ENCODE measurements around the gene SGCB.

The SGCB gene

DNA sequence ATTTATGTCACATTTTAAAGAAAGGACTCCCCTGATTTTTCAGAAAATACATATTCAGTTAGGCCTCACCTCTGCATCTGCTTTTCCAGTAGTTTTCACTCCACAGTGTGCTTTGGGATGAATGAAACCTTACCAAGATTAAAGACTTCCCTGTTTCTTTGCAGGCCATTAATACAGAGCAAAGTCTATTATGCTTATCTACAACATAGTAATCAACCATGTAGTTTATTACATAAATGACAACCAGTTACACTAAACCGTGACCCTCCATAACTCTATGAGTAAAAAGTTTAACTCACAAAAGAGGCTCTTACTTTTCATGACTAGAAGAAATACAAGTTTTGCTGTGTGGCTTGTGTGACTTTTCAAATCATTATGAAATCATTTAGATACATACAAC is 20.3 kb downstream of the SGCB start:
- Histone ChIP-seq H3K4me1 (ENCODE audit: control insufficient read depth, insufficient read depth, low read length) (peaks cover 6% of the 10 kb centered on the region), H3K36me3 (ENCODE audit: insufficient read depth, low read length) (peaks cover 19% of the 10 kb centered on the region), H3K4me3 (ENCODE audit: low read length) (no peak overlapping the region), H3K9ac (ENCODE audit: low read depth, low read length) (no peak overlapping the region), H3K27me3 (ENCODE audit: control insufficient read depth, insufficient read depth, low read length) (no peaks in the 10 kb centered on the region), H3K9me3 (replicated peaks; ENCODE audit: low read length) (no peaks in the 10 kb centered on the region), H3K4me2 (ENCODE audit: low read length) (no peak overlapping the region)

DNA sequence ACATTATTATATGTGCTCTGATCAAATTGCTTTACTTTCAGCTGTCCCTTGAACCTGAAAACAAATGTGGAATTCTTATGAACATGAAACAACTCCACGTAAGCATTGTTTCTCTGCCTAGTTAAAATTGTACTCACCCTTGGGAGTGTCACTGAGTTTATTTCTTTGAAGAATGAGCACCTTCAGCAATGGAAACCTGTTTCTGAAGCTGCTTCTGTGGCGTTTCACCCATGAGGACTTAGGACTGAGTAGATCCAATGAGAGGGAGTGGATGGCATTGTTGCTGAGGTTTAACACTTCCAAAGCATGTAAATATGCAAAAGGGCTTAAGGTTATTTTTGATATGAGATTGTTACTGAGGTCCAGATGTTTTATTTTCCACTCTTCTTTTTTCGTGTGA is 21.1 kb downstream of the SGCB start:
- H3K9ac ChIP-seq (ENCODE audit: low read depth, low read length), result no peak overlapping the region
- peaks cover 10% of the 10 kb centered on the region for H3K36me3 ChIP-seq (ENCODE audit: insufficient read depth, low read length)
- H3K27me3 ChIP-seq (ENCODE audit: control insufficient read depth, insufficient read depth, low read length), result no peaks in the 10 kb centered on the region
- peaks cover 6% of the 10 kb centered on the region for H3K4me1 ChIP-seq (ENCODE audit: control insufficient read depth, insufficient read depth, low read length)
- no peak overlapping the region for H3K4me2 ChIP-seq (ENCODE audit: low read length)
- no peak overlapping the region for H3K4me3 ChIP-seq (ENCODE audit: low read length)
- H3K9me3 ChIP-seq (replicated peaks; ENCODE audit: low read length), result no peaks in the 10 kb centered on the region

DNA sequence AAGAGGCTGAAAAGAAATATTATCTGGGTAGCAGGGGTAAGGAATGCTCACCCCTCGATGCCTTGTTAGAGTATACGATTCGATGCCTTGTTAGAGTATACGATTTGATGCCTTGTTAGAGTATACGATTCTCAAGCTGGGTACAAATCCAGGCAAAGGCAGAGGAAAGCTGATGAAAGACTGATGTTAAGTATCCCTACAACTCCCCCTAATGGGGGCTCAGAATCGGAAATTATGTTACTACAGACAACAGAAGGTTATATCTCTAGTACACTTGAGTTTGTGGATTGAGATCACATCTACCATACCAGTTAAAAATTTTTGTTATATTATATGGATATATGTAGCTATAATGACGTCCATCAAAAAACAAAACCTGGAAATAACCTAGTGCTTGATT is 22.7 kb downstream of the SGCB start:
- Histone ChIP-seq H3K9ac (ENCODE audit: low read depth, low read length) (no peak overlapping the region), H3K27me3 (ENCODE audit: control insufficient read depth, insufficient read depth, low read length) (no peaks in the 10 kb centered on the region), H3K4me3 (ENCODE audit: low read length) (no peak overlapping the region), H3K4me2 (ENCODE audit: low read length) (no peak overlapping the region), H3K4me1 (ENCODE audit: control insufficient read depth, insufficient read depth, low read length) (peaks cover 5% of the 10 kb centered on the region), H3K36me3 (ENCODE audit: insufficient read depth, low read length) (peaks cover 16% of the 10 kb centered on the region), H3K9me3 (replicated peaks; ENCODE audit: low read length) (no peaks in the 10 kb centered on the region)

DNA sequence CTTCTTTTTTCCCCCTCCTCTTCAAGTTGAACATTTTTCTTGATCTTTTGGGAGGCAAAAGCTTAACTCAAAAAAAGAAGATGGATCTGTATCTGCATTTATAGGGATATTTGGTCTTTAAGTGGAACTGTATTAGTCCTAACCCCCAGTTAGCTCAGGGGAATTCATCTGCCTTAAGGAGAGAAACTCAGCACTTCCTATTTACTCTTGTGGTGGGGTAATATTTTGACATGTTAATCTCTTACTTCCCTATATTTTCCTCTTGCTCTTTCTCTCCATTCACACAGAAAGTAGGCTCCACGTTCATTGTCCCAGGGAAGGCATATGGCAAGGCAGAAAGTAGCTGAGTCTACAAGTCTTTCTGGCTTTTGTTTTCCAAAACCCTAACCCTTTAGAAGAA is 23.2 kb downstream of the SGCB start:
- H3K36me3 ChIP-seq (ENCODE audit: insufficient read depth, low read length), result peaks cover 18% of the 10 kb centered on the region
- no peak overlapping the region for H3K4me3 ChIP-seq (ENCODE audit: low read length)
- no peaks in the 10 kb centered on the region for H3K27me3 ChIP-seq (ENCODE audit: control insufficient read depth, insufficient read depth, low read length)
- H3K4me1 ChIP-seq (ENCODE audit: control insufficient read depth, insufficient read depth, low read length), result no peaks in the 10 kb centered on the region
- H3K4me2 ChIP-seq (ENCODE audit: low read length), result no peak overlapping the region
- no peaks in the 10 kb centered on the region for H3K9me3 ChIP-seq (replicated peaks; ENCODE audit: low read length)
- no peak overlapping the region for H3K9ac ChIP-seq (ENCODE audit: low read depth, low read length)

DNA sequence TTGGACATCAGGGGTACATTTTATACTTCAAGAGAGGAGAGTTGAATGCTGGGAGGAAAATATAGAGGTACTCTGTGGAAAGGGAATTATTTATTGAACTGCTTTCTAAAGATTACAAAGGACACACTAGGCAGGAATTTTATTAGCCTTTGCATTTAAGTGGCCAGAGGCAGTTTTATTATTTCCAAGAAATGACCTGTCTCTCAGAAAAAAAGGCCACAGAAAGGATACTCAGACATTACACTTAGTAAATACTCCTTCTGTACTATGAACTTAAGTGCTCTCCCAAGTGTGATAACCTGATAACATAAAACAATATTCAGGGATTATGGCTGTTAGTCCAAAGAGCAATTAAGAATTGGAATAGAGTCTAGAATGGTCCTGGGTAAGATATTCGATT is 25.4 kb downstream of the SGCB start:
- H3K4me1 ChIP-seq (ENCODE audit: control insufficient read depth, insufficient read depth, low read length), result no peaks in the 10 kb centered on the region
- peaks cover 18% of the 10 kb centered on the region for H3K36me3 ChIP-seq (ENCODE audit: insufficient read depth, low read length)
- H3K4me3 ChIP-seq (ENCODE audit: low read length), result no peak overlapping the region
- H3K9me3 ChIP-seq (replicated peaks; ENCODE audit: low read length), result no peaks in the 10 kb centered on the region
- H3K27me3 ChIP-seq (ENCODE audit: control insufficient read depth, insufficient read depth, low read length), result no peaks in the 10 kb centered on the region
- H3K9ac ChIP-seq (ENCODE audit: low read depth, low read length), result no peak overlapping the region
- H3K4me2 ChIP-seq (ENCODE audit: low read length), result no peak overlapping the region

DNA sequence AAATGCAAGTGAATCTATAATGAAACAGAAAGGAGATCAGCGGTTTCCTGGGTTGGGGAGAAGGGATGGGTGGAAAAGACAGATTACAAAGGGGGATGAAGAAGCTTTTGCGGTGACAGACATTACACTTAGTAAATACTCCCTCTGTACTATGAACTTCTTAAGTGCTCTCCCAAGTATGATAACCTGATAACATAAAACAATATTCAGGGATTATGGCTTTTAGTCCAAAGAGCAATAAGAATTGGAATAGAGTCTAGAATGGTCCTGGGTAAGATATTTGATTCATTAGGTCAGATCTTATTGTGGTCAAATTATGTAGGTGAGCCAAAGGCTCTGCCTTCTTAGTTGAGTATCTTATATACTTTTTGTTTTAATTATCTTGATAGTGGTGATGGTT is 27.1 kb downstream of the SGCB start:
- H3K9ac ChIP-seq (ENCODE audit: low read depth, low read length), result no peak overlapping the region
- H3K4me1 ChIP-seq (ENCODE audit: control insufficient read depth, insufficient read depth, low read length), result no peaks in the 10 kb centered on the region
- no peak overlapping the region for H3K4me3 ChIP-seq (ENCODE audit: low read length)
- no peaks in the 10 kb centered on the region for H3K27me3 ChIP-seq (ENCODE audit: control insufficient read depth, insufficient read depth, low read length)
- H3K4me2 ChIP-seq (ENCODE audit: low read length), result no peak overlapping the region
- peaks cover 18% of the 10 kb centered on the region for H3K36me3 ChIP-seq (ENCODE audit: insufficient read depth, low read length)
- no peaks in the 10 kb centered on the region for H3K9me3 ChIP-seq (replicated peaks; ENCODE audit: low read length)

DNA sequence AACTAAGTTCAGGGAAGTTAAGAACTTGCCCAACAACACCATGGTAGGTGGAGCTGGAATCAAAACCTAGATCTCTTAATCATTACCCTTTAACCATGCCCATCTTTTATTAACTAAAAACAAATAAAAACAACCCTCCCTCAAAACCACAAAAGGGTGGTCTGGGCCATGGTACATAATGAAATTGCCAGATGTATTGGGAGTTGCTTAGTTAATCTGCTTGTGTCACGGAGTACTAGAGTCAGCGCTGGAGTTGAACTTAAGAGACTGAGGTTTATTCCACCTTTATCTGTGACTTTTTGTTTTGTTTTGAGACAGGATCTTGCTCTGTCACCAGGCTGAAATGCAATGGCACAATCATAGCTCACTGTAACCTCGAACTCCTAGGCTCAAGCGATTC is 31.2 kb downstream of the SGCB start:
- Histone ChIP-seq H3K27me3 (ENCODE audit: control insufficient read depth, insufficient read depth, low read length) (no peaks in the 10 kb centered on the region), H3K4me1 (ENCODE audit: control insufficient read depth, insufficient read depth, low read length) (no peaks in the 10 kb centered on the region), H3K9me3 (replicated peaks; ENCODE audit: low read length) (no peaks in the 10 kb centered on the region), H3K4me2 (ENCODE audit: low read length) (no peak overlapping the region), H3K9ac (ENCODE audit: low read depth, low read length) (no peak overlapping the region), H3K36me3 (ENCODE audit: insufficient read depth, low read length) (peaks cover 10% of the 10 kb centered on the region), H3K4me3 (ENCODE audit: low read length) (no peak overlapping the region)

DNA sequence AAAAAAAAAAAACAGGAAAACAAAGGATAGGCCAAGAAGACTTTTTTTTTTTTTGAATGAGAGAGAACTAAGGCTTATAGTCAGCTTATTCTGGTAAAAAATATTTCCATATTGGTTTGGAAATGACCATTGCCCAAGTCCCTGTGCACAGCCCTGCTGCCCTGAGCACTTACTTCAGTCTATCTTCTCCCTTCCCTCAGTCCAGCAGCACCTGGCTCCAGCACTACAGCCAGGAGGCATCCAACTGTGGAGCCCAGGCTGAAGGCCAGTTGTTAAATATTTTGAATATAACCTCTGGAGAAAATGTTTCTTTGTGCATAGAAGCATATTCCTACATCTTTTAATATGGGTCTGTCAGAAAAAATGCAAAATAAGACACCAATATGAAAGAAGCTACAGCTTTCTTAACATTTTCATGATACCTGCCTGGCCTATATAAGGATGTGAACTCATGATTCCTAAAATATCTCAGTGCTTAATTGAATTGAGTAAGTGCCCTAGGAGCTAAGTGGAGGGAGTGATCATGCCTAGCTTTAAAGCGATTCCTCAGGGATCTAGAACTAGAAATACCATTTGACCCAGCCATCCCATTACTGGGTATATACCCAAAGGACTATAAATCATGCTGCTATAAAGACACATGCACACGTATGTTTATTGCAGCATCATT is 32.4 kb downstream of the SGCB start:
- H3K36me3 ChIP-seq (ENCODE audit: insufficient read depth, low read length), result peaks cover 9% of the 10 kb centered on the region
- H3K9me3 ChIP-seq (replicated peaks; ENCODE audit: low read length), result no peaks in the 10 kb centered on the region
- no peak overlapping the region for H3K9ac ChIP-seq (ENCODE audit: low read depth, low read length)
- H3K4me2 ChIP-seq (ENCODE audit: low read length), result no peak overlapping the region
- no peak overlapping the region for H3K4me3 ChIP-seq (ENCODE audit: low read length)
- H3K27me3 ChIP-seq (ENCODE audit: control insufficient read depth, insufficient read depth, low read length), result no peaks in the 10 kb centered on the region
- peaks cover 4% of the 10 kb centered on the region for H3K4me1 ChIP-seq (ENCODE audit: control insufficient read depth, insufficient read depth, low read length)

DNA sequence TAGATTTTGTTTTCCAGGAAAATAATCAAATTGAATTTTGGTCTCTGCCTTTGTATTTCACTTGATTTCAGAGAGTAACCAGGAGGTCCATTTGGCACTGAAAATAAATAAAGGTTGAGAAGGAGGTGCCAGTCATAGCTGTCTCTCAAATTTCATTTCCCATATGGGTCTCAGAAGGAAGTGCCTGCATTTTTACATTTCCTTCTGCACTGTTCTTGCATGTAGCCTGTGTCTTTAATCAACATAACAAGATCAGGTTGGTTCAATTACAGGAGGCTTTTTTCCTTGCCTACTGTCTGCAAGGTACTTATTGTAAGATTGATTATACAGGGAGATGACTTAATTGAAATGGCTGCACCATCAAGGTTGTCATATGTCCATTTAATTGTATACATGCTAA is 33.7 kb downstream of the SGCB start:
- Histone ChIP-seq H3K4me1 (ENCODE audit: control insufficient read depth, insufficient read depth, low read length) (peaks cover 4% of the 10 kb centered on the region), H3K9ac (ENCODE audit: low read depth, low read length) (no peak overlapping the region), H3K9me3 (replicated peaks; ENCODE audit: low read length) (no peaks in the 10 kb centered on the region), H3K27me3 (ENCODE audit: control insufficient read depth, insufficient read depth, low read length) (no peaks in the 10 kb centered on the region), H3K4me2 (ENCODE audit: low read length) (no peak overlapping the region), H3K36me3 (ENCODE audit: insufficient read depth, low read length) (peaks cover 4% of the 10 kb centered on the region), H3K4me3 (ENCODE audit: low read length) (no peak overlapping the region)

DNA sequence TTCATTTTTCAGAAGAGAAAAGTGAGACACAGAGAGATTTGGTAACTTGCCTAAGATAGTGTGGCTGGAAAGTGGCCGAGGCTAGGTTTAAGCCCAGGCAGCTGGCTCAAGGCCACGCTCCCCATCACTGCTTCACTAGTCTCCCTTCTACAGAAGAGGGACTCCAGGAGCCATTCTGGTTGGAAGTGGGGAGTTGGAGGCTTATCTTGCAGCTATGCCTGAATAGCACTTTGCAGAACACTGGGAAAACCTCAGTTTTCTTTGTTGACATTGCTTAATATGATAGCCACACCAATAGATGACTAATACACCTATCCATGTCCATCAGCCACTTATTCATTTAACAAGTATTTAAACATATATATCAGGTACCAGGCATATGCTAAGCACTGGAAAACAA is 36.5 kb downstream of the SGCB start:
- Histone ChIP-seq H3K4me3 (ENCODE audit: low read length) (no peak overlapping the region), H3K27me3 (ENCODE audit: control insufficient read depth, insufficient read depth, low read length) (no peaks in the 10 kb centered on the region), H3K9me3 (replicated peaks; ENCODE audit: low read length) (no peaks in the 10 kb centered on the region), H3K9ac (ENCODE audit: low read depth, low read length) (no peak overlapping the region), H3K4me2 (ENCODE audit: low read length) (no peak overlapping the region), H3K36me3 (ENCODE audit: insufficient read depth, low read length) (peaks cover 4% of the 10 kb centered on the region), H3K4me1 (ENCODE audit: control insufficient read depth, insufficient read depth, low read length) (peaks cover 4% of the 10 kb centered on the region)

DNA sequence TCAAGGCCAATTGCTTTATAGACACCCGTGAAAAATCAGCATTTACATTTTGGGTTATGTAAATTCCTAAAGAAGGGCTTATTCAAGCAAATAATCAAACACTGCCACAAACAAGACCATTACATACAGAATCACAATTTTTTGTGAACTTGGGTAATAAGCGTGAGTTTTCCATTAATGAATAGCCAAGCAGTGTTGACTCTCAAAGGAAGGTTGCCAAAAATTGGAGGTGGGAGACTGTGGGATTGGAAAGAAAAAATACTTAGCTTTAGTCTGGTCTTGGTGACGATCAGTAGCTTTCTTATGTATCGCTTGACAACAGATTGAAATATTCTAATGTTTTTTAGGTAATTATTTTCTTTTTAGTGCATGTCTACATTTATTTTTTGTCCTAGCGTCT is 38.8 kb downstream of the SGCB start:
- H3K9me3 ChIP-seq (replicated peaks; ENCODE audit: low read length), result no peaks in the 10 kb centered on the region
- no peaks in the 10 kb centered on the region for H3K27me3 ChIP-seq (ENCODE audit: control insufficient read depth, insufficient read depth, low read length)
- peaks cover 4% of the 10 kb centered on the region for H3K4me1 ChIP-seq (ENCODE audit: control insufficient read depth, insufficient read depth, low read length)
- peaks cover 7% of the 10 kb centered on the region for H3K36me3 ChIP-seq (ENCODE audit: insufficient read depth, low read length)
- H3K4me2 ChIP-seq (ENCODE audit: low read length), result no peak overlapping the region
- no peak overlapping the region for H3K9ac ChIP-seq (ENCODE audit: low read depth, low read length)
- no peak overlapping the region for H3K4me3 ChIP-seq (ENCODE audit: low read length)

DNA sequence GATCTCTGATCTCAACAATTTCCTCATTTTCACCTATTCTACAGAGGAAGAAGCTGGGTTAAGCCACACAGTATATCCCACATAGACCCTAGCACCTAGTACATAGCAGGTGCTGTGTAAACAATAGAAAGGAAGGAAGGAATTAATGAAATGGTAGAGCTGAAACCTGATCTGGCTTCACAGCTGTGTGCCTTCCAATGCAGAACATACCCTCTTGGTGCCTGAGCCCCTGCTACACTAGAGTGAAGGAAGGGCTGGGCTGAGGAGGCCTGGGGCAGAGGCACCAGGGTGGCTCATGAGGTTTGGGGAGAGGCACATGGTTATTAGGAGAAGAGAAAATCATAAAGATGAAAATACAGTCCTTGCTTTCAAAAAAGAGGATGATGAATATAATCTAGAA is 39.3 kb downstream of the SGCB start:
- Histone ChIP-seq H3K4me2 (ENCODE audit: low read length) (no peak overlapping the region), H3K9me3 (replicated peaks; ENCODE audit: low read length) (no peaks in the 10 kb centered on the region), H3K4me1 (ENCODE audit: control insufficient read depth, insufficient read depth, low read length) (peaks cover 4% of the 10 kb centered on the region)

More for the DNA sequence above, 39.3 kb downstream of the SGCB start:
- Histone ChIP-seq H3K36me3 (ENCODE audit: insufficient read depth, low read length) (peaks cover 7% of the 10 kb centered on the region), H3K4me3 (ENCODE audit: low read length) (no peak overlapping the region), H3K9ac (ENCODE audit: low read depth, low read length) (no peak overlapping the region), H3K27me3 (ENCODE audit: control insufficient read depth, insufficient read depth, low read length) (no peaks in the 10 kb centered on the region)
